Measurements from ENCODE around the gene URM1.

- TF ChIP-seq CTCF (conservative IDR thresholded peaks at IDR 0.05; ENCODE audit: low read depth, low read length) (no peak), EZH2 (IDR thresholded peaks at IDR 0.05; ENCODE audit: borderline replicate concordance, low read depth, low read length, poor library complexity, severe bottlenecking) (no peak)
Measured at GRCh38 chr9:128349772-128350171, 21.4 kb upstream of the URM1 start.

Data from A673 (cell line).